Measurements from ENCODE around the gene NPB.

NPB gene

GRCh38 chr17:81906476-81907218, 4.6 kb downstream of the NPB start:
- no peak for DNase-seq (ENCODE audit: low read depth)
- no peak overlapping the region for H3K4me3 ChIP-seq (ENCODE audit: low read length)
- TF ChIP-seq CTCF (conservative IDR thresholded peaks at IDR 0.05; ENCODE audit: low read length): no peak

DNA sequence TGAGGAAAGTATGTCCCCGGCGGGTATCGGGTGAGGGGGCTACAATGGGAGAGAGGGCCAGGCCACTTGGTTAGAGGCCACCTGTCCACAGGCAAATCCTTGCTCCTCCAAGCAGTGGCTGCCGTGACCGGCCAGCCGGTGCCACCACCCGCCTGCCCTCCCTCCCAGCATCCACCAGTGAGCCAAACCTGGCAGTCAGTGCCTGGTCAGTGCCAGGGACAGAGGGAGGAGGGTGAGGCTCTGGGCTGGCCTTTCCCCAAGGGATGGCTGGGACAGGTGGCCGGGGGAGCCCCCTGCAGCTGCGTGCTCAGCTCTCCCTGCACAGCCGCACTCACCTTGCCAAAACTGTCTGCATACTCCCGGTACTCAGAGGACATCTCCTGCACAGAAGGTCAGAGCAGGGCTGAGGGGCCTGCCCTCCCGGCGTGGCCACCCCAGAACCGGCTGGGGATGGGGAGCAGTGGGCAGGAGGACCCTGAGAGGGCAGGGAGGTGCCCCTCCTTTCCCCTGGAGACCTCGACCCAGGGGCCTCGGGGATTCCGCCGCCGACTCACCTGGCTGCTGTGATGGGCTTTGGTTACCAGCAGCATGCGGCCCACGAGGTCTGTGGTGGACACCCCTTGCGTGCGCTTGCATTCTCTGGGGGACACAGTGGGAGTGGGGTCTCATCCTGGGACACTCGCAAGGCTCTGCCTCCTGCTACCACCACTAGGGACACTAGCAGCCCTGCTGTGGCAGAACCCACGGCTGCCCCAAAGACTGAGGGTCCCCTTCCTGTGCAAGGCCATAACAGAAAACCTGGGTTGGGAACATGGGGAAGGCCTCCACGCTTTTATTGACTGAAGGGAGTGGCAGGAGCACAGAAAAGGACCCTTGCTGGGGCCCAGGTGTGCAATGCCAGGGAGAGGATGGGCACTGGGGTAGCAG, 5.4 kb downstream of the NPB start:
- no peak for TF ChIP-seq CTCF (conservative IDR thresholded peaks at IDR 0.05; ENCODE audit: low read length)

GRCh38 chr17:81908793-81909192, 6.8 kb downstream of the NPB start:
- no peak for TF ChIP-seq CTCF (conservative IDR thresholded peaks at IDR 0.05; ENCODE audit: low read length)
- no peak overlapping the region for H3K4me3 ChIP-seq (ENCODE audit: low read length)
- DNase-seq (ENCODE audit: low read depth): no peak

More for the DNA sequence above, 5.4 kb downstream of the NPB start:
- no peak overlapping the region for H3K4me3 ChIP-seq (ENCODE audit: low read length)
- no peak for DNase-seq (ENCODE audit: low read depth)

- DNase-seq (ENCODE audit: low read depth): no peak
- no peak overlapping the region for H3K4me3 ChIP-seq (ENCODE audit: low read length)
- TF ChIP-seq CTCF (conservative IDR thresholded peaks at IDR 0.05; ENCODE audit: low read length): no peak
Measured at GRCh38 chr17:81909231-81909630, 7.2 kb downstream of the NPB start.

DNA sequence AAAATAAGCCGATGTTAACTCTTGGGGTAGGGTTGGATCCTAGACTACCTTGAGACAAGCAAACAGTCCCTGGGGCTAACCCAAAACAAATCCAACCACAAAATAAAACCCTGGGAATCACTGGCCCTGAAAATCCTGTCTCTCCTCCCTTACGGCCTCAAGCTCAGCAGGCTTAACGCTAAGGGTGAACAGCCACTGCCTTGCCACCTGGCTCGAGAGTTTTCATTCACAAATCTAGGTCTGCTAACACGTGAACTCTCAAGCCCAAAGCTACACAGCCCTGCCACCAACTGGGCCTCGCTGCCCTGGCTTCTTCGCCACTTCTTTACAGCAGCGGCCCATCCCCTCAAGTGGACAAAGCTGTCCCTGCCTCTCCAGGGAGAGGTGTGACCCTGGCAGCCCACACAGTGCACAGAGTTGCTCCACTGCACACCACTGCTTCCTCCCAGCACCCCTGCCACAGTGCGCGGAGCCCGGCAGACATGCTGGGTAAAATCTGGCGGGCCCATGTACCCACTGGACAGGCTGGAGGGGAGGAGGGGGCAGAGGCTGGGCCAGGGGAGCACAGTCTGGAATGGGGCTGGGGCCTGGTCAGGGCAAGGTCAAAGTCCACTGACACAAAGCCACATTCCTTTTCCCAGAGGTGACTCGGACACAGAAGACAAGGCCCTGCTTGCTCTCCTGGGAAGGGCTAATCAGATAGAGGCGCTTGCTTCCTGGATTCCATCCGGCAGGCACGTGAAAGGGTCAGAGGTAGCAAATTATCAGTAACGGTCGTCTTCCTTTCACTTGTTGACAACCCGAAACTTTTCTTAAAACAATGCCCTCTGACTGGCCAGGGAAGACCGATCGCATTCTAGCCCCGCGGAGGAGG, 8.2 kb downstream of the NPB start:
- TF ChIP-seq CTCF (conservative IDR thresholded peaks at IDR 0.05; ENCODE audit: low read length): no peak
- peak overlapping the region; percentile 72 for H3K4me3 ChIP-seq (ENCODE audit: low read length)
- no peak for DNase-seq (ENCODE audit: low read depth)

GRCh38 chr17:81910840-81911276, 8.8 kb downstream of the NPB start:
- no peak for TF ChIP-seq CTCF (conservative IDR thresholded peaks at IDR 0.05; ENCODE audit: low read length)
- DNase-seq (ENCODE audit: low read depth): no peak
- H3K4me3 ChIP-seq (ENCODE audit: low read length): peak overlapping the region; percentile 72
